Measurements from ENCODE around the gene PCDH7.

DNA sequence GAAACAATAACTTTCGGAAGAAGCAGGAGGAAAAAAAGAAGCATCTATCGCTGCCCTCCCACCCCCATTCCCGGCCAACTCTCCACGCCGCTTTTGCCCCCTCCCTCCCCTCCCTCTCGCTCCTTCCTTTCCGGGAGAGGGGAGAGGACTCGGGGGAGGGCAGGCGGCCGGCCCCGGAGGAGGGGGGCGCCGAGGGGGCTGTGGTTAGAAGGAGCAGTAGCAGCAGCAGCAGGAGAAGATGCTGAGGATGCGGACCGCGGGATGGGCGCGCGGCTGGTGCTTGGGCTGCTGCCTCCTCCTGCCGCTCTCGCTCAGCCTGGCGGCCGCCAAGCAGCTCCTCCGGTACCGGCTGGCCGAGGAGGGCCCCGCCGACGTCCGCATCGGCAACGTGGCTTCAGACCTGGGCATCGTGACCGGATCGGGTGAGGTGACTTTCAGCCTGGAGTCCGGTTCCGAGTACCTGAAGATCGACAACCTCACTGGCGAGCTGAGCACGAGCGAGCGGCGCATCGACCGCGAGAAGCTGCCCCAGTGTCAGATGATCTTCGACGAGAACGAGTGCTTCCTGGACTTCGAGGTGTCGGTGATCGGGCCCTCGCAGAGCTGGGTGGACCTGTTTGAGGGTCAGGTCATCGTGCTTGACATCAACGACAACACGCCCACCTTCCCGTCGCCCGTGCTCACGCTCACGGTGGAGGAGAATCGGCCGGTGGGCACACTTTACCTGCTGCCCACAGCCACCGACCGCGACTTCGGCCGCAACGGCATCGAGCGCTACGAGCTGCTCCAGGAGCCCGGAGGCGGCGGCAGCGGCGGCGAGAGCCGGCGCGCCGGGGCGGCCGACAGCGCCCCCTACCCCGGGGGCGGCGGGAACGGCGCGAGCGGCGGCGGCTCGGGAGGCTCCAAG, 1.3 kb downstream of the PCDH7 start:
- TF ChIP-seq, protein P1, sequence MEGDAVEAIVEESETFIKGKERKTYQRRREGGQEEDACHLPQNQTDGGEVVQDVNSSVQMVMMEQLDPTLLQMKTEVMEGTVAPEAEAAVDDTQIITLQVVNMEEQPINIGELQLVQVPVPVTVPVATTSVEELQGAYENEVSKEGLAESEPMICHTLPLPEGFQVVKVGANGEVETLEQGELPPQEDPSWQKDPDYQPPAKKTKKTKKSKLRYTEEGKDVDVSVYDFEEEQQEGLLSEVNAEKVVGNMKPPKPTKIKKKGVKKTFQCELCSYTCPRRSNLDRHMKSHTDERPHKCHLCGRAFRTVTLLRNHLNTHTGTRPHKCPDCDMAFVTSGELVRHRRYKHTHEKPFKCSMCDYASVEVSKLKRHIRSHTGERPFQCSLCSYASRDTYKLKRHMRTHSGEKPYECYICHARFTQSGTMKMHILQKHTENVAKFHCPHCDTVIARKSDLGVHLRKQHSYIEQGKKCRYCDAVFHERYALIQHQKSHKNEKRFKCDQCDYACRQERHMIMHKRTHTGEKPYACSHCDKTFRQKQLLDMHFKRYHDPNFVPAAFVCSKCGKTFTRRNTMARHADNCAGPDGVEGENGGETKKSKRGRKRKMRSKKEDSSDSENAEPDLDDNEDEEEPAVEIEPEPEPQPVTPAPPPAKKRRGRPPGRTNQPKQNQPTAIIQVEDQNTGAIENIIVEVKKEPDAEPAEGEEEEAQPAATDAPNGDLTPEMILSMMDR (IDR thresholded peaks at IDR 0.05): peak in 1 of 3 experiments; percentile 32
- TF ChIP-seq POLR2A (IDR thresholded peaks at IDR 0.05): no peak
